BJ (cell line): ENCODE results near the gene FAM228A. TPM values are rescaled to one million over a fixed set of nuclear protein-coding genes. Genes with fewer than 3 reads are reported as not detected.

ENCODE experiments used
- CTCF ChIA-PET: fragments of 350-600 bp; formaldehyde crosslinking; extraction: SDS; loops from one replicate; lab custom pipeline; 2021; ENCODE audit warnings: antibody characterized with exemption, inconsistent platforms; lab: Yijun Ruan, JAX
- POLR2A ChIA-PET: fragments of 300-600 bp; sonication (Branson Sonifier 250); formaldehyde crosslinking; extraction: SDS; loops from one replicate; lab custom pipeline; 2021; ENCODE audit warnings: antibody characterized with exemption; lab: Charles Lee
- DNase-seq: peaks from one replicate; pipeline ENCODE4 v3.0.0-alpha.2; 2011; ENCODE audit warnings: low read depth
- H3K27me3 ChIP-seq: 2 replicates; pipeline ENCODE4 v1.6.0; 2011; ENCODE audit warnings: low read length; ENCODE audit not compliant: control insufficient read depth, insufficient read depth
- H3K36me3 ChIP-seq: 2 replicates; pipeline ENCODE4 v1.5.1; 2011; ENCODE audit warnings: low read length; ENCODE audit not compliant: control insufficient read depth, insufficient read depth
- H3K4me3 ChIP-seq: 2 replicates; pipeline ENCODE4 v1.5.1; 2011; ENCODE audit warnings: low read depth, mild to moderate bottlenecking, control low read depth, low read length
- polyA plus RNA-seq: library from polyadenylated mRNA; depleted of rRNA; stranded (reverse); fragments of >200 nt; gene quantifications from 2 replicates; pipeline ENCODE4 v1.2.3, GENCODE V29; 2011; rRNA removed
- TF ChIP-seq, protein P1 (sequence below): IDR thresholded peaks from 2 replicates; pipeline ENCODE4 v1.5.1; 2011; ENCODE audit warnings: low read depth, mild to moderate bottlenecking, control low read depth, inconsistent platforms, low read length, moderate library complexity; ENCODE audit not compliant: insufficient read depth

Gene FAM228A
- polyA plus RNA-seq, 1 experiment: 0.23 TPM

DNA sequence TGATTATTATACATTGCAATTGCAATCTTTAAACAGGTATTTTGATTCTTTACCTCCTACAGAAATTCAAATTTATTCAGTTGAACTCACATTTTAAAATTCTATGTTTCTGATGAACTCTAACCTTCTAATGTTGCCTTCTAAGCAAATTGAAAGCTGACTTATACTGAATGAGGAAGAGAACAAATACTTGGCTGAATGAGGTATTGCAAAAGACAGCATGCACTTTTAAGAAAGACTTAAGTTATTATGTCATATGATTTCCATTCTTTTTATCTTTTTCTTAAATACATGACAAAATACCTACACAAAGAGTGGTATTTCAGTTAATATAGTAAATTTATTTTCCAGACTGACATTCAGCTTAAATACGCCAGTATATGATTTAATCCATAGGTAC lies 64.7 kb downstream of the FAM228A start:
- H3K4me3 ChIP-seq: no peak overlapping the region
- H3K27me3 ChIP-seq: no peaks in the 10 kb centered on the region
- TF ChIP-seq, protein P1, sequence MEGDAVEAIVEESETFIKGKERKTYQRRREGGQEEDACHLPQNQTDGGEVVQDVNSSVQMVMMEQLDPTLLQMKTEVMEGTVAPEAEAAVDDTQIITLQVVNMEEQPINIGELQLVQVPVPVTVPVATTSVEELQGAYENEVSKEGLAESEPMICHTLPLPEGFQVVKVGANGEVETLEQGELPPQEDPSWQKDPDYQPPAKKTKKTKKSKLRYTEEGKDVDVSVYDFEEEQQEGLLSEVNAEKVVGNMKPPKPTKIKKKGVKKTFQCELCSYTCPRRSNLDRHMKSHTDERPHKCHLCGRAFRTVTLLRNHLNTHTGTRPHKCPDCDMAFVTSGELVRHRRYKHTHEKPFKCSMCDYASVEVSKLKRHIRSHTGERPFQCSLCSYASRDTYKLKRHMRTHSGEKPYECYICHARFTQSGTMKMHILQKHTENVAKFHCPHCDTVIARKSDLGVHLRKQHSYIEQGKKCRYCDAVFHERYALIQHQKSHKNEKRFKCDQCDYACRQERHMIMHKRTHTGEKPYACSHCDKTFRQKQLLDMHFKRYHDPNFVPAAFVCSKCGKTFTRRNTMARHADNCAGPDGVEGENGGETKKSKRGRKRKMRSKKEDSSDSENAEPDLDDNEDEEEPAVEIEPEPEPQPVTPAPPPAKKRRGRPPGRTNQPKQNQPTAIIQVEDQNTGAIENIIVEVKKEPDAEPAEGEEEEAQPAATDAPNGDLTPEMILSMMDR: no peak
- no peaks in the 10 kb centered on the region; the same call in 1 of the 2 replicates for H3K36me3 ChIP-seq
- POLR2A ChIA-PET: no interaction called here
- CTCF ChIA-PET: no interaction called here
- DNase-seq: no peak

Other genes with a start within 250 kb of the FAM228A start
- gene ATAD2B, start 247.9 kb upstream of the FAM228A start, polyA plus RNA-seq: 1.5 and 2.9 TPM in 2 replicates
- gene UBXN2A, start 234.6 kb upstream of the FAM228A start, polyA plus RNA-seq: 5.8 and 7.9 TPM in 2 replicates
- 0.06 and 0.10 TPM in 2 replicates for gene MFSD2B, start 165.0 kb upstream of the FAM228A start, polyA plus RNA-seq
- gene WDCP, start 127.7 kb upstream of the FAM228A start, polyA plus RNA-seq: 10.9 and 12.8 TPM in 2 replicates
- gene FKBP1B, start 125.3 kb upstream of the FAM228A start, polyA plus RNA-seq: 13.5 and 15.9 TPM in 2 replicates
- gene SF3B6, start 98.7 kb upstream of the FAM228A start, polyA plus RNA-seq: 107 and 199 TPM in 2 replicates
- 37.4 and 45.1 TPM in 2 replicates for gene TP53I3, start 90.2 kb upstream of the FAM228A start, polyA plus RNA-seq
- gene PFN4, start 51.7 kb upstream of the FAM228A start, polyA plus RNA-seq: 0.40 and 0.65 TPM in 2 replicates
- 4.2 and 7.6 TPM in 2 replicates for gene FAM228B, start 51.6 kb upstream of the FAM228A start, polyA plus RNA-seq
- gene ITSN2, start 185.5 kb downstream of the FAM228A start, polyA plus RNA-seq: 16.3 and 20.4 TPM in 2 replicates